Adipose tissue (tissue), 3 donors: ENCODE results near the gene ABCA2. TPM values are rescaled to one million over a fixed set of nuclear protein-coding genes. Genes with fewer than 3 reads are reported as not detected.

ENCODE experiments used
- H3K27ac ChIP-seq: one replicate; pipeline ENCODE4 v1.5.1; 2013; ENCODE audit warnings: low read depth, low read length
- WGBS, 3 donors: extraction: QIAGEN DNeasy Blood & Tissue Kit; methylation state at CpG; one replicate each; pipeline ENCODE4 v1.1.7; 2013; 5-methylcytosine and 5-hydroxymethylcytosine counted together
- polyA plus RNA-seq, 3 donors: library from polyadenylated mRNA; stranded (reverse); fragments of 200-250 nt; gene quantifications; one replicate each; pipeline ENCODE4 v1.2.3, GENCODE V29; 2013
- donor health status: healthy with polysubstance abuse.
- donor health status: Bipolar disorder and iron deficiency.
- donor health status: healthy.

ABCA2 gene
- polyA plus RNA-seq, 3 donors = 15.8 to 42.9 (median 33.1) TPM

DNA sequence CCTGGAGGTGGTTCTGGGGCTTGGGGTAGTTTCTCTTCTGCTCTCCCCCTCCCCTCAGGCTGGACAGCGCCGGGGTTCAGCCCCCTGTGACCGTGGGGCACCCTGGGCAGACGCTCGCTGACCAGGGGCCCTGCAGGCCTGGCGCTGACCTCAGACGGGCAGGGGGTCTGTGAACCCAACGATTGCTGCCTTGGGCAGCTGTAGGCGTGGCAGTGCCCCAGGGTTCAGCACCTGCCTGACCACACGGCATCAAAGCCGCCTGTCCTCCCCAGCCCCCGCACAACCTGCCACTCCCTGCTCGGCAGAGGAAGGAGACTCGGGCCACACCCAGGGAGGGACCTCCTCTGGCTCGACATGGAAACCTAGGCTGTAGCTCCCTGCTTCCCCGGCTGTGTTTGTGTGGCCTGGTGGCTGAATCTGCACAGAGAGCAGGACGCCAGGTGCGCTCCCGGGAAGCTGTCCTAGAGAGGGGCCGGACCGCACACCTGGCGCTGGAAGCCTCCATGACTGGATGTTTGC, 63.8 kb downstream of the ABCA2 start:
- H3K27ac ChIP-seq = no peak overlapping the region
- 66 to 71% (median 69%) methylated on average over 21 to 22 of the region's 22 CpGs for WGBS, 3 donors

- no peak overlapping the region for H3K27ac ChIP-seq
- 87 to 90% (median 89%) methylated on average over 11 to 12 of the region's 12 CpGs for WGBS, 3 donors
These were observed 64.3 kb downstream of the ABCA2 start for GRCh38 chr9:136963751-136964150.

- WGBS, 3 donors = 86 to 93% (median 91%) methylated on average over 15 of the region's 15 CpGs
- no peak overlapping the region for H3K27ac ChIP-seq
These were observed 64.7 kb downstream of the ABCA2 start for GRCh38 chr9:136963341-136963740.

- 86 to 92% (median 90%) methylated on average over 11 of the region's 11 CpGs for WGBS, 3 donors
These were observed 65.3 kb downstream of the ABCA2 start for GRCh38 chr9:136962701-136963248.

DNA sequence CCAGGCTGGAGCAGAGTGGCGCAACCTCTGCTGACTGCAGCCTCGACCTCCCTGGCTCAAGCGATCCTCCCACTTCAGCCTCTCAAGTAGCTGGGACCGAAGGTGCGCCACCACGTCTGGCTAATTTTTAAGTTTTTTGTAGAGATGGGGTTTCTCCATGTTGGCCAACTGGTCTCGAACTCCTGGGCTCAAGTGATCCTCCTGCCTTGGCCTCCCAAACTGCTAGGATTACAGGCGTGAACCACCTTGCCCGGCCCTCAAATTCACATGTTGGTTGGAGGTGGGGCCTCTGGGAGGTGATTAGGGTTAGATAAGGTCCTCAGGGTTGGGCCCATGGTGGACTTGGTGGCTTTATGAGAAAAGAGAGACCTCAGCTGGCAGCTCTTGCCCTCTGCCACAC, 65.9 kb downstream of the ABCA2 start:
- H3K27ac ChIP-seq = no peak overlapping the region
- 95 to 97% (median 96%) methylated on average over 9 of the region's 9 CpGs for WGBS, 3 donors

More at GRCh38 chr9:136962701-136963248, 65.3 kb downstream of the ABCA2 start:
- no peak overlapping the region for H3K27ac ChIP-seq

DNA sequence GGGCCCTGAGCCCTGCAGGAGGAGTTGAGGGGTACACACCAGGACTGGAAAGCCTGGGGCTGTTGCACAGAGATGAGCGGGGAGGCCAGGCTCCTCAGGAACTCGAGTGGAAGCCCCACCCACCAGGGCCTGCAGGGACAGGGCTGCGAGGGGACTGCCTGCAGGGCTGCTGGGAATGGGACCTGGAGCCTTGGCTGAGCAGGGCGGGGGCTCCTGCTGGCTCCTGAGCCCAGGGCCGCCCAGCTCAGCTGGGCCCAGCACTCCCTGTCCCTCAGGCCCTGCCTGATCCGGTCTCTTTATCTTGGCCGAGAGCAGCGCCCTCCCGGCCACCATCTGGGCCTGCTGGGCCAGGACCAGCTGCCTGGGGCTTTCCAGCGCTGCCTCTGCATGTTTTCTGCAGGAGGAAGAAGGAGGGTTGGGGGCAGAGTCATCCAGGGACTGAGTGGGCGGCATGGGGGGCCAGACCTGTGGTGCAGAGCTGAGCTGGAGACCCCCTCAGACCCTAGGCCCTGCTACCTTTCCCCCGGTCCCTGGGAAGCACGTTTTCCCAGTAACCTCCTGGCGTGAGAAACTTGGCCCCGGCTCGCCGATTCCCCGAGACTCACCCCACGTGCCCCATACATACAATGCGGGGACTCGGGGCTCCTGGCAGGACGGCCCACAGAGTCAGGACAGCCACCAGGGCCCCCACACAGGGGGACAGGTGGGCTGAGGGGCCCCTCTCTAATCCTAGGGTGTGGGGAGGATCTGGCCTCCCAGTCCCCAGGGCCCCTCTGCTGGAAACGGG, 66.6 kb downstream of the ABCA2 start:
- 63 to 78% (median 70%) methylated on average over 22 to 23 of the region's 23 CpGs for WGBS, 3 donors

DNA sequence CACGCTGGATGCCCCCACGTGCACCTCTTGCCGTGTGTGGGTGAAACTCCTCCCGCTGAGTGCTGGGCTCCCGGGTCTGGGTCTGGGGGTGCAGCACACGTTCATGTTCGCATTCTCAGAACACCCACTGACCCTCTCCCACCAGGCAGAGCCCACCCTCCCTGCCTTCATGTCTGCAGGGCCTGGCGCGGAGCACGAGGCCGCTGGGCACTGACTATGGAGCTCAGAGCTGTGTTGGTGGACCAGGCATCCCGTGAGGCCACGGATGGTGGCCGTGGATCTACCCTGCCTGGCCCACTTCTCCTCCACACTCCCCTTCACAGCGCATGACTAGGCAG, 67.1 kb downstream of the ABCA2 start:
- WGBS, 3 donors = 82 to 85% (median 84%) methylated on average over 14 to 15 of the region's 15 CpGs
- no peak overlapping the region for H3K27ac ChIP-seq

More for the DNA sequence above, 66.6 kb downstream of the ABCA2 start:
- H3K27ac ChIP-seq = no peak overlapping the region

DNA sequence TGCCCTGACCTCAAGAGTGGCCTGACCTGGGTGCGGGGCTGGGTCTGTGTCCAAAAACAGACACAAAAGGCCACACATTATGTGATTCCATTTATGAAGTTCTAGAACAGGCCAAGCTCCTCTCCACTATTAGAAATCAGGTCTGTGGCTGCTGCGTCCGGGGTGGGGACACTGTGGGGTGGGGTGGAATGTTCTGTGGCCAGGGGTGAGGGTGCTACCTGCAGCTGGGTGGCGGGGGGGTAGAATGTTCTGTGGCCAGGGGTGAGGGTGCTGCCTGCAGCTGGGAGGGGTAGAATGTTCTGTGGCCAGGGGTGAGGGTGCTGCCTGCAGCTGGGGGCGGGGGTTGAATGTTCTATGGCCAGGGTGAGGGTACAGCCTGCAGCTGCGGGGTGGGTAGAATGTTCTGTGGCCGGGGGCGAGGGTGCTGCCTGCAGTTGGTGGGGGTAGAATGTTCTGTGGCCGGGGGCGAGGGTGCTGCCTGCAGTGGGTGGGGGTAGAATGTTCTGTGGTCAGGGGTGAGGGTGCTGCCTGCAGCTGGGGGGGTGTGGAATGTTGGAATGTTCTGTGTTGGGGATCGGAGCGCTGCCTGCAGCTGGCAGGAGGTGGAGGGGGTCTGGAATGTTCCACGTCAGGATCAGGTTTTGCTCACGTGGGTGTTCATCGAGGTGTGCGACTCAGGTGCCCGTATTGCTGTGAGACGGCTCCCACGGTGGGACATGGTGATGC, 67.7 kb downstream of the ABCA2 start:
- WGBS, 3 donors = 67 to 82% (median 73%) methylated on average over 18 to 19 of the region's 19 CpGs
- no peak overlapping the region for H3K27ac ChIP-seq

DNA sequence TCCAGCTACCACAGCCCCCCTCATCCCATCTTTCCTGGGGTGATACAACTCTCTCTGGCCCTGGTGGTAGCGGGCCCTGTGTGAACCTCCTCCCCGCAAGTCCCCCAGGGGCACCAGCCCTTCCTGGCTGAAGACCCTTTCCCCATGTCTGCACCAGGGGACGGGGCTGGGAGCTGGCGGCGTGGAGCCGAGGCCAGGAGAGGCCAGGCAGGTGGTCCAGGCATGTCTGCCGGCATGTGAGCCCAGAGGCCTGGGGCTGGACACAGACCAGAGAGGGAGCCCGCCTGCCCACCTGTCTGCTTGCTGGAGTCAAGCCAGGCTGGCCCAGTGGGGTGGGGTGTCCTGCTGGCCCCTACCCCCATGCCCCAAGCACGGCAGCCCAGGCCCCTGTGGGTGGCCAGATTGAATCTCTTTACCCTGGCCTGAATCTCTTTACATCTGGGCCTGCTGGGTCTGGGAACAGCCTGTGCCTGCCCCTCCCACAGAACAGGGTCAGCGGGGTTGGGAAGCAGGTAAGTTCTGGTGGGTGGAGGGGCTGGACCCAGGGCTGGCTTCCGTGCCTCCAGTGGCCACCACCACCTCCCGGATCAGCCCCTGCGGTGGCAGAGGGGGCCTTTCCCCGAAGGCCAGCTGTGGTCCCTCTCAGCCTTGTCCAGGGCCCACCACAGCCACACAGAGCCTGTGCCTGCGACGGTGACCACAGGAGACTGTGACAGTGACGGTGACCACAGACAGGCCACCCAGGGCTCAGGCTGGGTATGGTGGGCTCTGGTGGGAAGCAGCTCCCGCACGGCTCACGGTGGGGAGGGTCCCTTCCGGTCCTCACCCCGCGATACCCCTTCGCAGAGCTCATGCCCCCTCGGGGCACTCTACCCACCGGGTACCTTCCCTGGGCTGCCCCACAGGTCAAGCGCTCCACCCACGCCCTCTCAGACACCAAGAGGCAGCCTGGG, 68.9 kb downstream of the ABCA2 start:
- no peak overlapping the region for H3K27ac ChIP-seq
- WGBS, 3 donors = 88 to 91% (median 89%) methylated on average over 25 to 28 of the region's 28 CpGs

DNA sequence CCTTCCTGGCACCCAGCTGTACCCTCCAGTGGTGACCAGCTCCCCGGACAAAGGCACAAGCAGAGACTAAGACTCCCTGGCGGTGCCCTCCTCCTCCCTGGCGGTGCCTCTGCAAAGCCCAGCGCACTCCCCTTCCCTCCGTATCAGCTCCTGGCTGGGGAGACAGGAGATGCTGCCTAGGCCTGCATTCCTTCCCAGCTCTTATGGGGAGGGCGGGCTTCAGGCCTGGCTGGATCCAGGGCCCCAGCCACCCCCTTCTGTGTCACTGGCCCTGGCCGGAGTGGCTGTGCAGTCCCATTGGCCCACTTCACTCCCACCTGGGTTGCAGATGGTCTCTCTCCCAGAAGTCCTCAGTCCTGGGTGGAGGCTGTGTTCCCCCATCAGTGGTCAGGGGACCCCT, 69.6 kb downstream of the ABCA2 start:
- 90 to 95% (median 94%) methylated on average over 7 of the region's 7 CpGs for WGBS, 3 donors
- H3K27ac ChIP-seq = no peak overlapping the region

DNA sequence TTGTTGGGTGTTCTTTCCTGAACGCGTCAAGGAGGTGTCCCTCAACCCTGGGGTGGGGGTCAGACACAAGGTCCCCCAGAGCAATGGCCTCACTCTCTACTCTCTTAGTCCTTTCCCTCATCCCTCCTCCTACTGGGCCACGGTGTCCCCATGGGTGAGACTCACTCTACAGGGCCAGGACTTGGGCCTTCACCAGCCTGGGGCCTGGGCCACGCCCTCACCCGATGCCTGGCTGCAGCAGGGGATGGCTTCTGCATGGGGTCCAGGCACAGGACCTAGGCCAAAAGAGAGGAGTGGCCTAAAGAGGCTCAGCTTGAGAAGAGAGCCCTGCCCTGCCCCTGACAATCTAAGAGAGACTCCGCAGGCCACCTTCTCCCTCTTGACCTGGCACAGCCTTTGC, 70.1 kb downstream of the ABCA2 start:
- H3K27ac ChIP-seq = no peak overlapping the region
- 89 to 97% (median 96%) methylated on average over 6 of the region's 6 CpGs for WGBS, 3 donors

DNA sequence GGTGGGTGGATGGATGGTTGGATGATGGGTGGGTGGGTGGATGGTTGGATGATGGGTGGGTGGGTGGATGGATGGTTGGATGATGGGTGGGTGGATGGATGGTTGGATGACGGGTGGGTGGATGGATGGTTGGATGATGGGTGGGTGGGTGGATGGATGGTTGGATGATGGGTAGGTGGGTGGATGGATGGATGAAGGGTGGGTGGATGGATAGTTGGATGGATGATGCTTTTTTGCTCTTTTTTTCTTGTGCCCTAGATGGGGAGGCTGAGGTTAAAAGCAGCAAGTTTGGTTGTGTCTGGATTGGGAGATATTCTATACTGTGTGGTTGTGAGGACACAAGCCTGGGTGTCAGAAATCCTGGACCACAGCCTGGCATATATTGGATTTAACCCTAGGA, 70.6 kb downstream of the ABCA2 start:
- 93 to 100% (median 100%) methylated on average over 1 of the region's 1 CpG for WGBS, 3 donors
- no peak overlapping the region for H3K27ac ChIP-seq

Other genes starting within 250 kb of the ABCA2 start
- gene TMEM141, start 236.9 kb downstream of the ABCA2 start, polyA plus RNA-seq = 10 to 100 TPM; 74.4 to 89.2 (median 81.8) TPM
- 1 to 10 TPM in 1 of 3 donors, under 1 TPM in 2; 0.42 to 3.1 (median 0.79) TPM for gene CCDC183, start 231.9 kb downstream of the ABCA2 start, polyA plus RNA-seq
- gene RABL6, start 220.3 kb downstream of the ABCA2 start, polyA plus RNA-seq = 10 to 100 TPM; 51.5 to 55.7 (median 54.4) TPM
- 1 to 10 TPM; 1.2 to 4.0 (median 1.7) TPM for gene AJM1, start 185.8 kb downstream of the ABCA2 start, polyA plus RNA-seq
- 100 to 1,000 TPM; 141 to 146 (median 143) TPM for gene PHPT1, start 178.8 kb downstream of the ABCA2 start, polyA plus RNA-seq
- 1 to 10 TPM; 4.9 to 9.8 (median 7.2) TPM for gene MAMDC4, start 175.9 kb downstream of the ABCA2 start, polyA plus RNA-seq
- 100 to 1,000 TPM; 351 to 391 (median 379) TPM for gene EDF1, start 161.9 kb downstream of the ABCA2 start, polyA plus RNA-seq
- gene TRAF2, start 141.7 kb downstream of the ABCA2 start, polyA plus RNA-seq = 1 to 10 TPM; 4.0 to 7.2 (median 4.7) TPM
- 100 to 1,000 TPM; 102 to 173 (median 139) TPM for gene FBXW5, start 83.5 kb downstream of the ABCA2 start, polyA plus RNA-seq
- gene C8G, start 83.0 kb downstream of the ABCA2 start, polyA plus RNA-seq = 1 to 10 TPM in 1 of 3 donors, under 1 TPM in 1, not detected in 1; 0.85 to 1.1 TPM
- gene LCN12, start 76.0 kb downstream of the ABCA2 start, polyA plus RNA-seq = 1 to 10 TPM in 1 of 3 donors, under 1 TPM in 1, not detected in 1; 0.67 to 1.4 TPM
- 100 to 1,000 TPM in 1 of 3 donors, 10 to 100 TPM in 2; 22.4 to 185 (median 74.9) TPM for gene PTGDS, start 50.7 kb downstream of the ABCA2 start, polyA plus RNA-seq
- under 1 TPM in 2 of 3 donors, not detected in 1; 0.10 to 0.45 TPM for gene LCNL1, start 45.2 kb downstream of the ABCA2 start, polyA plus RNA-seq
- 10 to 100 TPM; 34.1 to 51.5 (median 49.1) TPM for gene PAXX, start 35.8 kb downstream of the ABCA2 start, polyA plus RNA-seq
- 1 to 10 TPM in 2 of 3 donors, under 1 TPM in 1; 0.33 to 3.0 (median 3.0) TPM for gene CLIC3, start 31.7 kb downstream of the ABCA2 start, polyA plus RNA-seq
- 1 to 10 TPM in 2 of 3 donors, under 1 TPM in 1; 0.10 to 1.5 (median 1.1) TPM for gene FUT7, start 3.9 kb upstream of the ABCA2 start, polyA plus RNA-seq
- 100 to 1,000 TPM in 2 of 3 donors, 10 to 100 TPM in 1; 45.3 to 213 (median 113) TPM for gene NPDC1, start 17.9 kb upstream of the ABCA2 start, polyA plus RNA-seq
- 1 to 10 TPM in 2 of 3 donors, under 1 TPM in 1; 0.61 to 1.6 (median 1.3) TPM for gene ENTPD2, start 25.8 kb upstream of the ABCA2 start, polyA plus RNA-seq
- gene SAPCD2, start 42.3 kb upstream of the ABCA2 start, polyA plus RNA-seq = under 1 TPM; 0.11 to 0.34 (median 0.18) TPM
- gene UAP1L1, start 49.3 kb upstream of the ABCA2 start, polyA plus RNA-seq = 1 to 10 TPM; 3.8 to 9.0 (median 6.0) TPM
- gene MAN1B1, start 58.7 kb upstream of the ABCA2 start, polyA plus RNA-seq = 10 to 100 TPM; 25.8 to 41.6 (median 31.2) TPM
- gene DPP7, start 86.5 kb upstream of the ABCA2 start, polyA plus RNA-seq = 100 to 1,000 TPM; 132 to 152 (median 140) TPM
- gene GRIN1, start 110.9 kb upstream of the ABCA2 start, polyA plus RNA-seq = under 1 TPM in 1 of 3 donors, not detected in 2; 0.26 TPM
- gene LRRC26, start 141.8 kb upstream of the ABCA2 start, polyA plus RNA-seq = under 1 TPM in 2 of 3 donors, not detected in 1; 0.40 to 0.47 TPM
- not detected for gene TMEM210, start 143.8 kb upstream of the ABCA2 start, polyA plus RNA-seq
- gene ANAPC2, start 160.3 kb upstream of the ABCA2 start, polyA plus RNA-seq = 10 to 100 TPM; 27.5 to 39.9 (median 38.6) TPM
- 100 to 1,000 TPM in 1 of 3 donors, 10 to 100 TPM in 2; 70.9 to 103 (median 98.2) TPM for gene SSNA1, start 160.4 kb upstream of the ABCA2 start, polyA plus RNA-seq
- gene TPRN, start 172.5 kb upstream of the ABCA2 start, polyA plus RNA-seq = 10 to 100 TPM in 1 of 3 donors, 1 to 10 TPM in 2; 4.3 to 67.8 (median 4.5) TPM
- 10 to 100 TPM; 16.8 to 23.5 (median 22.8) TPM for gene TMEM203, start 177.4 kb upstream of the ABCA2 start, polyA plus RNA-seq
- gene NDOR1, start 177.5 kb upstream of the ABCA2 start, polyA plus RNA-seq = 1 to 10 TPM; 4.9 to 8.4 (median 8.2) TPM
- 1 to 10 TPM; 2.8 to 4.0 (median 3.5) TPM for gene RNF208, start 194.0 kb upstream of the ABCA2 start, polyA plus RNA-seq
- under 1 TPM in 2 of 3 donors, not detected in 1; 0.20 to 0.88 TPM for gene CYSRT1, start 196.9 kb upstream of the ABCA2 start, polyA plus RNA-seq
- under 1 TPM in 1 of 3 donors, not detected in 2; 0.18 TPM for gene RNF224, start 199.3 kb upstream of the ABCA2 start, polyA plus RNA-seq
- under 1 TPM in 2 of 3 donors, not detected in 1; 0.04 to 0.06 TPM for gene SLC34A3, start 202.7 kb upstream of the ABCA2 start, polyA plus RNA-seq
- gene TUBB4B, start 213.1 kb upstream of the ABCA2 start, polyA plus RNA-seq = 100 to 1,000 TPM in 2 of 3 donors, 10 to 100 TPM in 1; 88.8 to 317 (median 145) TPM
- under 1 TPM in 1 of 3 donors, not detected in 2; 0.16 TPM for gene STPG3, start 223.0 kb upstream of the ABCA2 start, polyA plus RNA-seq
- gene NELFB, start 227.1 kb upstream of the ABCA2 start, polyA plus RNA-seq = 10 to 100 TPM; 36.1 to 38.9 (median 37.9) TPM
- gene TOR4A, start 249.5 kb upstream of the ABCA2 start, polyA plus RNA-seq = 1 to 10 TPM; 2.1 to 5.8 (median 5.5) TPM